ENCODE measurements around the gene TTC3. TPM values are rescaled to one million over a fixed set of nuclear protein-coding genes. Genes with fewer than 3 reads are reported as not detected.

Gene TTC3
- total and polyA plus RNA-seq, 9 of the 15 experiments (the other 6 are each of a cell fraction or from before 2014, with no cell fraction given), result 17.5 to 92.0 (median 59.5) TPM

- ATAC-seq (no peak), FAIRE-seq (no peak), DNase-seq (ENCODE audit: extremely low read depth in 1 of 4, low spot score in 3 of 4) (no peak)
- Histone ChIP-seq H3K27ac (ENCODE audit: extremely low read depth, low read depth, low read length) (no peak overlapping the region), H2AFZ (ENCODE audit: low read depth, low read length) (no peak overlapping the region), H4K20me1 (replicated peaks; ENCODE audit: control insufficient read depth, insufficient read depth, low read length) (no peaks in the 10 kb centered on the region), H3K4me1 (replicated peaks in 1 of 2; ENCODE audit: control insufficient read depth in 2 of 2, insufficient read depth in 2 of 2, low read length in 2 of 2) (peaks cover 0 to 12% of the 10 kb centered on the region in 2 experiments; a peak in 2 of 5 replicates), H3K9me3 (replicated peaks; ENCODE audit: control insufficient read depth, insufficient read depth, low read depth, low read length) (no peaks in the 10 kb centered on the region), H3K4me2 (ENCODE audit: insufficient read depth, low read length) (no peak overlapping the region), H3K79me2 (ENCODE audit: control insufficient read depth, insufficient read depth, low read length) (no peaks in the 10 kb centered on the region), H3K4me3 (no peak overlapping the region), H3K9me1 (ENCODE audit: control insufficient read depth, insufficient read depth, low read length) (no peaks in the 10 kb centered on the region), H3K9ac (ENCODE audit: insufficient read depth in 1 of 2, low read depth in 2 of 2, low read length in 2 of 2) (no peak overlapping the region), H3K27me3 (ENCODE audit: control insufficient read depth in 2 of 2, insufficient read depth in 2 of 2, low read length in 2 of 2) (no peaks in the 10 kb centered on the region), H3K36me3 (ENCODE audit: control insufficient read depth, insufficient read depth, low read length) (peaks cover 83% of the 10 kb centered on the region)
- intact Hi-C loops (cut with micrococcal nuclease), result no loop called here
- ChIA-PET POLR2A (interaction anchor here (1.0 to 1.4 kb wide), 2 partner anchors 10 to 23 kb away, joined by 3 to 4 read pairs; no protein-coding TSS in a partner anchor), CTCF (ENCODE audit: low intra/inter-chr PET ratio) (no interaction called here)
- in situ Hi-C loops (cut with MboI), result no loop called here
- TF ChIP-seq, protein P1, sequence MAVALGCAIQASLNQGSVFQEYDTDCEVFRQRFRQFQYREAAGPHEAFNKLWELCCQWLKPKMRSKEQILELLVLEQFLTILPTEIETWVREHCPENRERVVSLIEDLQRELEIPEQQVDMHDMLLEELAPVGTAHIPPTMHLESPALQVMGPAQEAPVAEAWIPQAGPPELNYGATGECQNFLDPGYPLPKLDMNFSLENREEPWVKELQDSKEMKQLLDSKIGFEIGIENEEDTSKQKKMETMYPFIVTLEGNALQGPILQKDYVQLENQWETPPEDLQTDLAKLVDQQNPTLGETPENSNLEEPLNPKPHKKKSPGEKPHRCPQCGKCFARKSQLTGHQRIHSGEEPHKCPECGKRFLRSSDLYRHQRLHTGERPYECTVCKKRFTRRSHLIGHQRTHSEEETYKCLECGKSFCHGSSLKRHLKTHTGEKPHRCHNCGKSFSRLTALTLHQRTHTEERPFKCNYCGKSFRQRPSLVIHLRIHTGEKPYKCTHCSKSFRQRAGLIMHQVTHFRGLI (CRISPR knock-in tag; IDR thresholded peaks at IDR 0.05), result no peak
- TF ChIP-seq SMAD3 (CRISPR knock-in tag; conservative IDR thresholded peaks at IDR 0.05), result no peak
- TF ChIP-seq RBM15 (IDR thresholded peaks at IDR 0.05; ENCODE audit: insufficient read depth, low read length), result no peak
- TF ChIP-seq TSC22D4 (tag; IDR thresholded peaks at IDR 0.05), result no peak
- TF ChIP-seq L3MBTL2 (IDR thresholded peaks at IDR 0.05), result no peak
- TF ChIP-seq PTBP1 (IDR thresholded peaks at IDR 0.05; ENCODE audit: low read depth, low read length), result no peak
- no peak for TF ChIP-seq RBM39 (optimal IDR thresholded peaks at IDR 0.05; ENCODE audit: low read depth, low read length)
- no peak for TF ChIP-seq SLC30A9 (CRISPR knock-in tag; IDR thresholded peaks at IDR 0.05)
- no peak for TF ChIP-seq PTTG1 (tag; IDR thresholded peaks at IDR 0.05; ENCODE audit: low read depth)
- no peak for TF ChIP-seq TAF7 (tag; IDR thresholded peaks at IDR 0.05)
- no peak for TF ChIP-seq ZNF133 (CRISPR knock-in tag; IDR thresholded peaks at IDR 0.05)
- no peak for TF ChIP-seq SPI1 (IDR thresholded peaks at IDR 0.05; ENCODE audit: borderline replicate concordance, low read depth, low read length)
- no peak for TF ChIP-seq XRCC3 (IDR thresholded peaks at IDR 0.05)
- no peak for TF ChIP-seq ZNF217 (CRISPR knock-in tag; IDR thresholded peaks at IDR 0.05)
- TF ChIP-seq ZNF584 (CRISPR knock-in tag; IDR thresholded peaks at IDR 0.05; ENCODE audit: low read depth), result no peak
- TF ChIP-seq MEIS2 (IDR thresholded peaks at IDR 0.05; ENCODE audit: partially characterized antibody), result no peak
- TF ChIP-seq ZBED1 (IDR thresholded peaks at IDR 0.05), result no peak
- no peak for TF ChIP-seq MAFK (IDR thresholded peaks at IDR 0.05; ENCODE audit: low read length)
- no TSS peak for BruUV-seq (replicated peaks)
- WGBS (ENCODE audit: insufficient coverage, low coverage, missing lambda C conversion rate), result 84% methylated on average over 9 of the region's 9 CpGs
Measured at GRCh38 chr21:37153935-37154350, 80.9 kb downstream of the TTC3 start.
